ENCODE measurements around the gene HNRNPAB. TPM values are rescaled to one million over a fixed set of nuclear protein-coding genes. Genes with fewer than 3 reads are reported as not detected.
A peak's percentile ranks its signal among the peaks of the same experiment; 100 is the strongest.

The HNRNPAB gene
- total RNA-seq, 1 experiment from 2014 or later = 408 TPM

GRCh38 chr5:178201927-178202235 is 2.5 kb upstream of the HNRNPAB start:
- POLR2A ChIA-PET (ENCODE audit: low non-redundant PET) = interaction anchor here (0.7 kb wide), 1 partner anchor 347 kb away, joined by 5 read pairs; no protein-coding TSS in a partner anchor
- Histone ChIP-seq H3K4me3 (ENCODE audit: low read depth, low read length, poor library complexity, severe bottlenecking) (no peak overlapping the region), H3K27ac (ENCODE audit: low read depth, low read length, poor library complexity, severe bottlenecking) (no peak overlapping the region), H3K36me3 (ENCODE audit: insufficient read depth, low read length, poor library complexity, severe bottlenecking) (peaks cover 16% of the 10 kb centered on the region), H3K4me1 (ENCODE audit: insufficient read depth, low read length, poor library complexity, severe bottlenecking) (peaks cover 6% of the 10 kb centered on the region), H3K9me3 (ENCODE audit: low read depth, low read length, poor library complexity, severe bottlenecking) (no peaks in the 10 kb centered on the region), H3K27me3 (replicated peaks; ENCODE audit: insufficient read depth, low read depth, low read length, poor library complexity) (no peaks in the 10 kb centered on the region)
- CTCF ChIA-PET = no interaction called here
- intact Hi-C loops (cut with micrococcal nuclease; ENCODE audit: unreplicated experiment) = no loop called here
- TF ChIP-seq CTCF (conservative IDR thresholded peaks at IDR 0.05; ENCODE audit: low read depth, low read length) = no peak
- TF ChIP-seq EZH2 (IDR thresholded peaks at IDR 0.05; ENCODE audit: borderline replicate concordance, low read depth, low read length, poor library complexity, severe bottlenecking) = no peak
- no TSS peak for BruUV-seq (replicated peaks)
- DNase-seq (ENCODE audit: low spot score) = no peak

- TF ChIP-seq EZH2 (IDR thresholded peaks at IDR 0.05; ENCODE audit: borderline replicate concordance, low read depth, low read length, poor library complexity, severe bottlenecking) (no peak), CTCF (conservative IDR thresholded peaks at IDR 0.05; ENCODE audit: low read depth, low read length) (no peak)
- TSS peak; percentile 27 for BruUV-seq (replicated peaks)
- CTCF ChIA-PET = no interaction called here
- POLR2A ChIA-PET (ENCODE audit: low non-redundant PET) = no interaction called here
- DNase-seq (ENCODE audit: low spot score) = no peak
- Histone ChIP-seq H3K36me3 (ENCODE audit: insufficient read depth, low read length, poor library complexity, severe bottlenecking) (peaks cover 22% of the 10 kb centered on the region), H3K4me3 (ENCODE audit: low read depth, low read length, poor library complexity, severe bottlenecking) (no peak overlapping the region), H3K9me3 (ENCODE audit: low read depth, low read length, poor library complexity, severe bottlenecking) (no peaks in the 10 kb centered on the region), H3K4me1 (ENCODE audit: insufficient read depth, low read length, poor library complexity, severe bottlenecking) (peaks cover 11% of the 10 kb centered on the region), H3K27me3 (replicated peaks; ENCODE audit: insufficient read depth, low read depth, low read length, poor library complexity) (no peaks in the 10 kb centered on the region), H3K27ac (ENCODE audit: low read depth, low read length, poor library complexity, severe bottlenecking) (no peak overlapping the region)
- intact Hi-C loops (cut with micrococcal nuclease; ENCODE audit: unreplicated experiment) = no loop called here
Measured at GRCh38 chr5:178202541-178202940, 1.8 kb upstream of the HNRNPAB start.

- Histone ChIP-seq H3K4me1 (ENCODE audit: insufficient read depth, low read length, poor library complexity, severe bottlenecking) (peaks cover 11% of the 10 kb centered on the region), H3K4me3 (ENCODE audit: low read depth, low read length, poor library complexity, severe bottlenecking) (peak overlapping the region; percentile 98), H3K36me3 (ENCODE audit: insufficient read depth, low read length, poor library complexity, severe bottlenecking) (peaks cover 34% of the 10 kb centered on the region), H3K27me3 (replicated peaks; ENCODE audit: insufficient read depth, low read depth, low read length, poor library complexity) (no peaks in the 10 kb centered on the region), H3K27ac (ENCODE audit: low read depth, low read length, poor library complexity, severe bottlenecking) (peak overlapping the region; percentile 97), H3K9me3 (ENCODE audit: low read depth, low read length, poor library complexity, severe bottlenecking) (no peaks in the 10 kb centered on the region)
- intact Hi-C loops (cut with micrococcal nuclease; ENCODE audit: unreplicated experiment) = no loop called here
- no peak for DNase-seq (ENCODE audit: low spot score)
- BruUV-seq (replicated peaks) = TSS peak; percentile 96
- ChIA-PET CTCF (no interaction called here), POLR2A (ENCODE audit: low non-redundant PET) (interaction anchor here (0.6 to 0.9 kb wide), 2 partner anchors 9 to 115 kb away, joined by 4 read pairs; no protein-coding TSS in a partner anchor)
- TF ChIP-seq CTCF (conservative IDR thresholded peaks at IDR 0.05; ENCODE audit: low read depth, low read length) (no peak), EZH2 (IDR thresholded peaks at IDR 0.05; ENCODE audit: borderline replicate concordance, low read depth, low read length, poor library complexity, severe bottlenecking) (no peak)
Measured at GRCh38 chr5:178203670-178204181, 607 bp upstream of the HNRNPAB start.

All from A673 (cell line).